ENCODE results near the gene ATF2. TPM values are rescaled to one million over a fixed set of nuclear protein-coding genes. Genes with fewer than 3 reads are reported as not detected.

ATF2 gene
- total and polyA plus RNA-seq, 9 of the 15 experiments (the other 6 are each of a cell fraction or from before 2014, with no cell fraction given), result 24.2 to 111 (median 45.9) TPM

DNA sequence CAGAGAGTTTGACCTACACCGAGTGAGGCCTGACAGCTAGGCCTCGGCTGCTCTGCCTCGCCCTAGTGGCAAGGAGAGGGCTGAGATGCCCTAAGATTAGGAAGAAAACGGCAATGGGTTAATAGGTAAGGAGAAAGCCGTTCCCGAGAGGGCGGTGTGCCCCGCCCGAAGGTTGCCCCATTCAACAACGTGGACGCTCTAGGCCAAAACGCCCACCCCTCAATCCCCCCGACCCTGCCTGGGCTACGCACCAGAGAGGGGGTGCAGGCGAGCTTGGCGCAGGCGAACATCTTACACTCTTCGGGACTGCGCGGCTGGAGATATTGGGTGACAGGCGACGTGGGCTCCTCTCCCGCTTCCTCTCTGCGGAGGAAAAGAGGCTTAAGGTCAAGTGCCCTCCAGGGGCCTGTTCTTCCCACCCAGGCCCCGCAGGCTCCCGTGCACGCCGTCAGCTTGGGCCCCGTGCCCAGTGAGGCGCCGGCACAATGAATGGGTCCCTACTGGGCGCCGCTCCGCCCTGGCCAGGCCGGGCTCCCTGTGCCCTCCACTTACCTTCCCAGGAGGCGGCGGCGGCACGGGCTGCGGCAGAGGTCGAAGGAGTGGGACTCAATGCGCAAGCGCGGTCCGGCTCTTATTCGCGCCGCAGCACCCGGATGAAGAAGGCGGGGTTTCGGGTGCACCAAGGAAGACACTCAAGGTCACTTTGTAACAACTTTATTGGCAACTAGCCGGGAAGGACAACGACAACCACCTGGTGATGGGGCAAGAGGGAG lies 13.3 kb upstream of the ATF2 start, which contains the start of gene ATP5MC3 (continued):
- TF ChIP-seq, protein P1, sequence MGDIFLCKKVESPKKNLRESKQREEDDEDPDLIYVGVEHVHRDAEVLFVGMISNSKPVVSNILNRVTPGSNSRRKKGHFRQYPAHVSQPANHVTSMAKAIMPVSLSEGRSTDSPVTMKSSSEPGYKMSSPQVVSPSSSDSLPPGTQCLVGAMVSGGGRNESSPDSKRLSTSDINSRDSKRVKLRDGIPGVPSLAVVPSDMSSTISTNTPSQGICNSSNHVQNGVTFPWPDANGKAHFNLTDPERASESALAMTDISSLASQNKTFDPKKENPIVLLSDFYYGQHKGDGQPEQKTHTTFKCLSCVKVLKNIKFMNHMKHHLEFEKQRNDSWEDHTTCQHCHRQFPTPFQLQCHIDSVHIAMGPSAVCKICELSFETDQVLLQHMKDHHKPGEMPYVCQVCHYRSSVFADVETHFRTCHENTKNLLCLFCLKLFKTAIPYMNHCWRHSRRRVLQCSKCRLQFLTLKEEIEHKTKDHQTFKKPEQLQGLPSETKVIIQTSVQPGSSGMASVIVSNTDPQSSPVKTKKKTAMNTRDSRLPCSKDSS (IDR thresholded peaks at IDR 0.05; ENCODE audit: low read depth, partially characterized antibody), result no peak
- 0 out of 2 replicates have a peak, but pooled peaks have one; percentile 41 for TF ChIP-seq ZNF780A (CRISPR knock-in tag; IDR thresholded peaks at IDR 0.05)
- peak; percentile 21; the same call in 1 of the 2 replicates for TF ChIP-seq ZNF830 (CRISPR knock-in tag; IDR thresholded peaks at IDR 0.05)
- no peak; the same call in 1 of the 2 replicates for TF ChIP-seq TAL1 (IDR thresholded peaks at IDR 0.05)
- TF ChIP-seq NFIC (IDR thresholded peaks at IDR 0.05), result peak; percentile 65
- TF ChIP-seq CSDE1 (IDR thresholded peaks at IDR 0.05), result no peak
- TF ChIP-seq ZNF282 (CRISPR knock-in tag; IDR thresholded peaks at IDR 0.05), result peak; percentile 34; the same call in 1 of the 2 replicates
- TF ChIP-seq CBFA2T3 (IDR thresholded peaks at IDR 0.05), result no peak; the same call in 1 of the 2 replicates
- TF ChIP-seq ESRRB (CRISPR knock-in tag; IDR thresholded peaks at IDR 0.05; ENCODE audit: borderline replicate concordance), result no peak
- TF ChIP-seq HNRNPL (IDR thresholded peaks at IDR 0.05; ENCODE audit: low read depth, low read length), result 0 out of 2 replicates have a peak, but pooled peaks have one; percentile 41
- TF ChIP-seq ZNF551 (CRISPR knock-in tag; IDR thresholded peaks at IDR 0.05), result no peak
- TF ChIP-seq, protein P2, sequence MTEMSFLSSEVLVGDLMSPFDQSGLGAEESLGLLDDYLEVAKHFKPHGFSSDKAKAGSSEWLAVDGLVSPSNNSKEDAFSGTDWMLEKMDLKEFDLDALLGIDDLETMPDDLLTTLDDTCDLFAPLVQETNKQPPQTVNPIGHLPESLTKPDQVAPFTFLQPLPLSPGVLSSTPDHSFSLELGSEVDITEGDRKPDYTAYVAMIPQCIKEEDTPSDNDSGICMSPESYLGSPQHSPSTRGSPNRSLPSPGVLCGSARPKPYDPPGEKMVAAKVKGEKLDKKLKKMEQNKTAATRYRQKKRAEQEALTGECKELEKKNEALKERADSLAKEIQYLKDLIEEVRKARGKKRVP (CRISPR knock-in tag; IDR thresholded peaks at IDR 0.05), result no peak
- peak; percentile 88 for TF ChIP-seq CXXC5 (CRISPR knock-in tag; IDR thresholded peaks at IDR 0.05)
- TF ChIP-seq, protein P3, sequence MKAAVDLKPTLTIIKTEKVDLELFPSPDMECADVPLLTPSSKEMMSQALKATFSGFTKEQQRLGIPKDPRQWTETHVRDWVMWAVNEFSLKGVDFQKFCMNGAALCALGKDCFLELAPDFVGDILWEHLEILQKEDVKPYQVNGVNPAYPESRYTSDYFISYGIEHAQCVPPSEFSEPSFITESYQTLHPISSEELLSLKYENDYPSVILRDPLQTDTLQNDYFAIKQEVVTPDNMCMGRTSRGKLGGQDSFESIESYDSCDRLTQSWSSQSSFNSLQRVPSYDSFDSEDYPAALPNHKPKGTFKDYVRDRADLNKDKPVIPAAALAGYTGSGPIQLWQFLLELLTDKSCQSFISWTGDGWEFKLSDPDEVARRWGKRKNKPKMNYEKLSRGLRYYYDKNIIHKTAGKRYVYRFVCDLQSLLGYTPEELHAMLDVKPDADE (conservative IDR thresholded peaks at IDR 0.05; ENCODE audit: control insufficient read depth, low read depth, low read length), result peak; percentile 59; the same call in 1 of the 2 replicates
- TF ChIP-seq, protein P4, sequence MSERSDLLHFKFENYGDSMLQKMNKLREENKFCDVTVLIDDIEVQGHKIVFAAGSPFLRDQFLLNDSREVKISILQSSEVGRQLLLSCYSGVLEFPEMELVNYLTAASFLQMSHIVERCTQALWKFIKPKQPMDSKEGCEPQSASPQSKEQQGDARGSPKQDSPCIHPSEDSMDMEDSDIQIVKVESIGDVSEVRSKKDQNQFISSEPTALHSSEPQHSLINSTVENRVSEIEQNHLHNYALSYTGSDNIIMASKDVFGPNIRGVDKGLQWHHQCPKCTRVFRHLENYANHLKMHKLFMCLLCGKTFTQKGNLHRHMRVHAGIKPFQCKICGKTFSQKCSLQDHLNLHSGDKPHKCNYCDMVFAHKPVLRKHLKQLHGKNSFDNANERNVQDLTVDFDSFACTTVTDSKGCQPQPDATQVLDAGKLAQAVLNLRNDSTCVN (CRISPR knock-in tag; IDR thresholded peaks at IDR 0.05), result no peak
- TF ChIP-seq FOXA3 (CRISPR knock-in tag; conservative IDR thresholded peaks at IDR 0.05 in 1 of 2, IDR thresholded peaks at IDR 0.05 in 1 of 2), result no peak; a peak in 1 of 4 replicates
- no peak for TF ChIP-seq ZNF133 (CRISPR knock-in tag; IDR thresholded peaks at IDR 0.05)
- TF ChIP-seq NFATC3 (IDR thresholded peaks at IDR 0.05), result peak; percentile 90
- no peak for TF ChIP-seq ZSCAN29 (IDR thresholded peaks at IDR 0.05)
- TF ChIP-seq ARID1B (IDR thresholded peaks at IDR 0.05), result peak; percentile 56
- TF ChIP-seq, protein P5, sequence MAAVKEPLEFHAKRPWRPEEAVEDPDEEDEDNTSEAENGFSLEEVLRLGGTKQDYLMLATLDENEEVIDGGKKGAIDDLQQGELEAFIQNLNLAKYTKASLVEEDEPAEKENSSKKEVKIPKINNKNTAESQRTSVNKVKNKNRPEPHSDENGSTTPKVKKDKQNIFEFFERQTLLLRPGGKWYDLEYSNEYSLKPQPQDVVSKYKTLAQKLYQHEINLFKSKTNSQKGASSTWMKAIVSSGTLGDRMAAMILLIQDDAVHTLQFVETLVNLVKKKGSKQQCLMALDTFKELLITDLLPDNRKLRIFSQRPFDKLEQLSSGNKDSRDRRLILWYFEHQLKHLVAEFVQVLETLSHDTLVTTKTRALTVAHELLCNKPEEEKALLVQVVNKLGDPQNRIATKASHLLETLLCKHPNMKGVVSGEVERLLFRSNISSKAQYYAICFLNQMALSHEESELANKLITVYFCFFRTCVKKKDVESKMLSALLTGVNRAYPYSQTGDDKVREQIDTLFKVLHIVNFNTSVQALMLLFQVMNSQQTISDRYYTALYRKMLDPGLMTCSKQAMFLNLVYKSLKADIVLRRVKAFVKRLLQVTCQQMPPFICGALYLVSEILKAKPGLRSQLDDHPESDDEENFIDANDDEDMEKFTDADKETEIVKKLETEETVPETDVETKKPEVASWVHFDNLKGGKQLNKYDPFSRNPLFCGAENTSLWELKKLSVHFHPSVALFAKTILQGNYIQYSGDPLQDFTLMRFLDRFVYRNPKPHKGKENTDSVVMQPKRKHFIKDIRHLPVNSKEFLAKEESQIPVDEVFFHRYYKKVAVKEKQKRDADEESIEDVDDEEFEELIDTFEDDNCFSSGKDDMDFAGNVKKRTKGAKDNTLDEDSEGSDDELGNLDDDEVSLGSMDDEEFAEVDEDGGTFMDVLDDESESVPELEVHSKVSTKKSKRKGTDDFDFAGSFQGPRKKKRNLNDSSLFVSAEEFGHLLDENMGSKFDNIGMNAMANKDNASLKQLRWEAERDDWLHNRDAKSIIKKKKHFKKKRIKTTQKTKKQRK (IDR thresholded peaks at IDR 0.05; ENCODE audit: borderline replicate concordance, low read depth, low read length), result no peak
